Upper lobe of right lung (tissue), 1 donor: ENCODE results near the gene LONP2. TPM values are rescaled to one million over a fixed set of nuclear protein-coding genes. Genes with fewer than 3 reads are reported as not detected.

Experiments used
- ATAC-seq: fragments of 200-7000 bp; cut with Tn5 transposase; one replicate; pipeline ENCODE4 v1.9.1; 2020; ENCODE audit warnings: mild to moderate bottlenecking, moderate library complexity
- DNase-seq: peaks from one replicate; pipeline ENCODE4 v3.0.0-alpha.2; 2020
- H3K27ac ChIP-seq: fragments of 200-600 bp; one replicate; pipeline ENCODE4 v1.8.0; 2022
- H3K27me3 ChIP-seq: fragments of 200-600 bp; one replicate; pipeline ENCODE4 v1.8.0; 2022; ENCODE audit warnings: mild to moderate bottlenecking
- H3K36me3 ChIP-seq: fragments of 200-600 bp; one replicate; pipeline ENCODE4 v1.8.0; 2022
- H3K4me1 ChIP-seq: fragments of 200-600 bp; one replicate; pipeline ENCODE4 v1.8.0; 2022
- H3K4me3 ChIP-seq: fragments of 200-600 bp; one replicate; pipeline ENCODE4 v1.8.0; 2022; ENCODE audit warnings: mild to moderate bottlenecking
- H3K9me3 ChIP-seq: fragments of 200-600 bp; one replicate; pipeline ENCODE4 v1.8.0; 2022
- intact Hi-C: fragments of 100-400 bp; cut with DNase I; formaldehyde crosslinking; loops from one replicate; pipeline ENCODE4 v1.11.0; 2022
- total RNA-seq: library from RNA; stranded (reverse); fragmentation: NEBNext Ultra II Directional; extraction: Animal tissue kit (Norgen Biotek cat#: 25700); gene quantifications from one replicate; pipeline ENCODE4 v1.2.1, GENCODE V29; 2021
- TF ChIP-seq, protein P1 (sequence below): fragments of 200-600 bp; IDR thresholded peaks from one replicate; pipeline ENCODE4 v1.8.0; 2022; ENCODE audit warnings: antibody characterized with exemption
- donor health status: DM: no; HTN: yes; CAD: no; lungs with severe emphysema.

The LONP2 gene
- total RNA-seq, 1 donor from 2014 or later = 63.3 TPM

DNA sequence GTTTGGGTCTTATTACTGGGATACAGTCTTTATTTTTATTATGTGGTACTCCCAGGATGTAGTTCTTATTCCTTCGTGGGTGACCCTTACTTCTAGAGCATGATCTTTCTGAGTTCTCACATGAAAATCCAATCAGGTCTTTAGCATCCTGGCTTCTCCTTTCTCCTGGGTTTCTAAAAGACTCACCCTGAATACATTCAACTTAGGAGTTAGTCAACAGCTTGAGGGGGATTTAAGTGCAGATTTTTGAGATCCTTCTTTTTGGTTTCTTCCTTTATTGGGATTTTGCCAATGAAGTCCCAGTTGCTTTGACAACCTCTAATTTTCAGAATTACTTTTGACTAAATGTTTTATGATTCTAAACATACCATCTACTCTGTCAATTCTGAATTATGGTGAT is 72.9 kb downstream of the LONP2 start:
- intact Hi-C loops = no loop called here
- DNase-seq = no peak

DNA sequence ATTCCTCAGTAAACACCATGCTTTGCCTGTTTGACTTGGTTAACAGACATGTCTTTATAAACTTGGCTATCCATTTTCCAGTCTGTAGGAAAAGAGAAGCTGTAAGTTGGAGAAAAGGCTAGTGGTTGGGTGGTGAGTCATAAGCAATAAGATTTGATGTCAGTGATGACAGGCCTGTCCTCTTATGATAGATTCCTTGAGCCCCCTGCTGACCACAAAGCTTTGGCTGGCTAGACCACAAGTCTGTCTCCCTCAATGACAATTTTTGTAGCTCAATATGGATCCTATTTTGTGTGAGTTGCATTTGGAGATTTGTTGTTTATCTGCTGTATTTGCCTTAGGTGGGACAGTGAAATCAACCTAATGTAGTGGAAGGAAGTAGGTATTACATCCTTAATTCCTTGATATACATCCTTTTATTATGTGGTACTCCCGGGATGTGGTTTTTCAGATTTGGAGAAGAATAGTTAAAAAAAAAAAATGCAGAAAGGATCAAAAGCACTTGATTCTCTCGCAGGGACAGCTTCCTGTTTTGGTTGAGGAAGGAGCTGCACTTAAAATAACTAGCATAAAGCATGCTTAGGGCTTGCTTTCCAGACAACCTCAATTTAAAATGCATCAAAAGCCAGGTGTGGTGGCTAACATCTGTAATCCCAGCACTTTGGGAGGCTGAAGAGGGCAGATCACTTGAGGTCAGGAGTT is 73.7 kb downstream of the LONP2 start:
- H3K9me3 ChIP-seq = no peaks in the 10 kb centered on the region
- peak overlapping the region; percentile 51 for H3K27ac ChIP-seq
- TF ChIP-seq, protein P1, sequence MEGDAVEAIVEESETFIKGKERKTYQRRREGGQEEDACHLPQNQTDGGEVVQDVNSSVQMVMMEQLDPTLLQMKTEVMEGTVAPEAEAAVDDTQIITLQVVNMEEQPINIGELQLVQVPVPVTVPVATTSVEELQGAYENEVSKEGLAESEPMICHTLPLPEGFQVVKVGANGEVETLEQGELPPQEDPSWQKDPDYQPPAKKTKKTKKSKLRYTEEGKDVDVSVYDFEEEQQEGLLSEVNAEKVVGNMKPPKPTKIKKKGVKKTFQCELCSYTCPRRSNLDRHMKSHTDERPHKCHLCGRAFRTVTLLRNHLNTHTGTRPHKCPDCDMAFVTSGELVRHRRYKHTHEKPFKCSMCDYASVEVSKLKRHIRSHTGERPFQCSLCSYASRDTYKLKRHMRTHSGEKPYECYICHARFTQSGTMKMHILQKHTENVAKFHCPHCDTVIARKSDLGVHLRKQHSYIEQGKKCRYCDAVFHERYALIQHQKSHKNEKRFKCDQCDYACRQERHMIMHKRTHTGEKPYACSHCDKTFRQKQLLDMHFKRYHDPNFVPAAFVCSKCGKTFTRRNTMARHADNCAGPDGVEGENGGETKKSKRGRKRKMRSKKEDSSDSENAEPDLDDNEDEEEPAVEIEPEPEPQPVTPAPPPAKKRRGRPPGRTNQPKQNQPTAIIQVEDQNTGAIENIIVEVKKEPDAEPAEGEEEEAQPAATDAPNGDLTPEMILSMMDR = no peak
- H3K4me1 ChIP-seq = peaks cover 21% of the 10 kb centered on the region
- H3K27me3 ChIP-seq = no peaks in the 10 kb centered on the region
- ATAC-seq (no peak), DNase-seq (no peak)
- intact Hi-C loops = no loop called here
- H3K4me3 ChIP-seq = no peak overlapping the region
- peaks cover 10% of the 10 kb centered on the region for H3K36me3 ChIP-seq

More for the DNA sequence above, 72.9 kb downstream of the LONP2 start:
- Histone ChIP-seq H3K9me3 (no peaks in the 10 kb centered on the region), H3K4me1 (peaks cover 21% of the 10 kb centered on the region), H3K36me3 (peaks cover 3% of the 10 kb centered on the region), H3K4me3 (no peak overlapping the region), H3K27me3 (no peaks in the 10 kb centered on the region), H3K27ac (no peak overlapping the region)
- TF ChIP-seq, protein P1 = peak; percentile 0
- no peak for ATAC-seq

DNA sequence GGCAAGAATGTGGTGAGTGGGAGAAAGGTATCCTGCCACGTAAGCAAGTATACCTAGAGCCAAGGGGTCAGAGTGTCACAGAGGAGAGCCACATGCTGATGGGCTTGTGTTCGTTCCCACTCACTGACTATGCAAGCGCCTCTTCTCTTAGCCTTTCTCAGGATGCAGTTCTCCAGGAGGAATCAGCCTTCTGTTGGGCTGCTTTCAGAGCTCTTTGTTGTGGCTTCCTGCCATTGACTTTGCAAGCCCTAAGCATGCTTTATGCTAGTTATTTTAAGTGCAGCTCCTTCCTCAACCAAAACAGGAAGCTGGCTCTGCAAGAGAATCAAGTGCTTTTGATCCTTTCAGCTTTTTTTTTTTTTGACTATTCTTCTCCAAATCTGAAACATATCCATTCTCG is 74.5 kb downstream of the LONP2 start:
- Histone ChIP-seq H3K4me3 (no peak overlapping the region), H3K27ac (peak overlapping the region; percentile 51), H3K27me3 (no peaks in the 10 kb centered on the region), H3K9me3 (no peaks in the 10 kb centered on the region), H3K36me3 (peaks cover 15% of the 10 kb centered on the region), H3K4me1 (peaks cover 21% of the 10 kb centered on the region)
- intact Hi-C loops = no loop called here
- no peak for DNase-seq
- ATAC-seq = peak; percentile 78
- TF ChIP-seq, protein P1 = no peak

DNA sequence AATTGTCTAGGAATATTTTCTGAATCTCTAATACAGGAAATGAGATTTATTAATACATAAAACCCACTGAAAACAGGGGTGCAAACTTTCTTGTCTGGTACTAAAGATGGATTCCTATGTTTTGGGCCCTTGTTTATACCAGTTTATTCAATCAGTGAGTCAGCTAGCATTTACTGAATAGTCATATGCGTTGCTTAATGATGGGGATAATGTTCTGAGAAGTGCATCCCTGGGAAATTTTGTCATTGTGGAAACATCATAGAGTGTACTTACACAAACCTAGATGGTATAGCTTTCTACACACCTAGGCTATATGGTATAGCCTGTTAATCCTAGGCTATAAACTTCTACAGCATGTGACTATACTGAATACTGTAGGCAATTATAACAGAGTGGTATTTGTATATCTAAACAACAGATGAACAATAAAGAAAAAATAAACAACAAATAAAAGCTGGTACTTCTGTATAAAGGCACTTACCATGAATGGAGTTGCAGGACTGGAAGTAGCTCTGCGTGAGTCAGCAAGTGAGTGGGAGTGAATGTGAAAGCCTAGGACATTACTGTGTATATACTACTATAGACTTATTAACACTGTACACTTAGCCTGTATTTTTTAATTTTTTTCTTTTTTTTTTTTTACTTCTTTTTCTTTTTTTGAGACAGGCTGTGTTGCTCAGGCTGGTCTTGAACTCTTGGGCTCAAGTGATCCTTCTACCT is 77.4 kb downstream of the LONP2 start:
- intact Hi-C loops = no loop called here
- Histone ChIP-seq H3K9me3 (no peaks in the 10 kb centered on the region), H3K27ac (no peak overlapping the region), H3K4me3 (no peak overlapping the region), H3K36me3 (peaks cover 25% of the 10 kb centered on the region), H3K27me3 (no peaks in the 10 kb centered on the region), H3K4me1 (peaks cover 21% of the 10 kb centered on the region)
- DNase-seq = no peak
- ATAC-seq = peak; percentile 69
- TF ChIP-seq, protein P1 = no peak

DNA sequence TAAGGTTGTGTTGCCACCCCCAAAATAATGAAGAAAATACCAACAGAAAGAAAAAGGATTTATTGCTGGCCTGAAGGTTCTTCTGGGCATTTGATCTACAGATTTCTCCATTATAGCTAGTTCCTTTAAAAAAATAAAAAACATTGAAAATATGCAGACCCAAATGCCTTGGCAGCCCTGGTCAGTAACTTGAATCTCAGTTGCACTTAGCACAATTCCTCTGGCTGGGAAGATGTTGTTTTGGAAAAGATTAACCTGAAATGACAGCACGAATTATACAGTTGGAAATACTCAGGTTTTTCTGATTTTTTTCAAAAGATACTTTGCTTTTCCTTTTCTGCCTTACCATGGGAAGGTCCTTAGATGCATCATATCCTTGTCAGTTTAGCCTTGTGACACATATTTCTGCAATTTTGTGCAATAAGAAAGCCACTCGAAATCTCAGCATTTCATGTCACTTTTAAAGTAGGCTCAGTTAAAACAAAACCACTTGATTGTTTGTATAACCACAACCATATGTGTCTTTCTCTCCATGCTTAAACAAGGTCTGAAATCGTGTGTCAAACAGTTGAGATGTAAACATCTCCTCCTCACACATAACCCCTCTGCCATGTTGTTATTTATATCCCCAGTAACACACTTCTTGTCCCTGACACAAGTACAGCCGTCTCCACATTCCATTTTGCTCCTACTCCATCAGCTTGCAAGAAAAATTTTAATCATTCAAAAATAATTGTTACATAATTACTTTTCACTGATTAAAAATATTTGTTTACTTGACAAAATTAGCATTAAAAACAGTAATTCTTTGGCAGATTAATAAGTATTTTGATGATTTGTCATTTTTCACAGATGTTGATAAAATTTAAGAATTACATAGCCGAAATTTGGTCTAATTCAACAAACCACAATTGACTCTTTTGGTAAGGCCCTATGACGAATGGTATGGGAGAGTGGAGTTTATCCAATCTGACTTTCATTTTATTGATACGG is 80.0 kb downstream of the LONP2 start:
- Histone ChIP-seq H3K4me1 (peaks cover 5% of the 10 kb centered on the region), H3K27ac (no peak overlapping the region), H3K4me3 (no peak overlapping the region), H3K36me3 (peaks cover 29% of the 10 kb centered on the region), H3K9me3 (no peaks in the 10 kb centered on the region), H3K27me3 (no peaks in the 10 kb centered on the region)
- DNase-seq = no peak
- ATAC-seq = no peak
- intact Hi-C loops = no loop called here
- TF ChIP-seq, protein P1 = no peak
